Colonic mucosa (tissue), 4 donors: ENCODE measurements around the gene LPCAT4. TPM values are rescaled to one million over a fixed set of nuclear protein-coding genes. Genes with fewer than 3 reads are reported as not detected.
A peak's percentile ranks its signal among the peaks of the same experiment; 100 is the strongest.
"Not testable (repeated sequence)": the region's sequence is repeated elsewhere in the genome, so short reads cannot be mapped to it uniquely, and the experiment has no call there.

ENCODE experiments used
- DNase-seq: peaks from one replicate; pipeline ENCODE4 v3.0.0-alpha.2; 2020
- H3K27ac ChIP-seq: fragments of 200-600 bp; one replicate; pipeline ENCODE4 v1.8.0; 2021
- H3K27me3 ChIP-seq: fragments of 200-600 bp; one replicate; pipeline ENCODE4 v1.8.0; 2021
- H3K36me3 ChIP-seq: fragments of 200-600 bp; one replicate; pipeline ENCODE4 v1.8.0; 2021
- H3K4me1 ChIP-seq: fragments of 200-600 bp; one replicate; pipeline ENCODE4 v1.8.0; 2021; ENCODE audit warnings: mild to moderate bottlenecking
- H3K4me3 ChIP-seq: fragments of 200-600 bp; one replicate; pipeline ENCODE4 v1.8.0; 2021
- H3K9ac ChIP-seq, 2 donors: one replicate each; pipeline ENCODE4 v1.7.0; 2013; ENCODE audit warnings: control low read depth in 2 of 2, low read depth in 2 of 2, low read length in 2 of 2
- H3K9me3 ChIP-seq: fragments of 200-600 bp; one replicate; pipeline ENCODE4 v1.8.0; 2021
- CTCF ChIP-seq: fragments of 200-600 bp; IDR thresholded peaks from one replicate; pipeline ENCODE4 v1.8.0; 2022; ENCODE audit warnings: antibody characterized with exemption, mild to moderate bottlenecking
- intact Hi-C: fragments of 100-400 bp; cut with DNase I; formaldehyde crosslinking; loops from one replicate; pipeline ENCODE4 v1.14.1; 2022
- total RNA-seq, 2 donors: library from RNA; stranded (reverse); fragmentation: NEBNext Ultra II Directional in 1 of 2; extraction: Animal tissue kit (Norgen Biotek cat#: 25700) in 1 of 2; gene quantifications; one replicate each; pipeline ENCODE4 v1.2.1, GENCODE V29; 2021
- donor health status: healthy.
- donor health status: DM: no; HTN: no; CAD: no.
- donor health status: DM: no; HTN: no; CAD: no.

The LPCAT4 gene
- total RNA-seq, 2 donors from 2014 or later = 174 to 175 TPM

GRCh38 chr15:34348735-34349300 is 18.2 kb downstream of the LPCAT4 start:
- H3K4me3 ChIP-seq = no peak overlapping the region
- no peak overlapping the region for H3K27ac ChIP-seq
- H3K27me3 ChIP-seq = no peaks in the 10 kb centered on the region
- intact Hi-C loops = loop anchor here (10.0 kb wide), 1 partner anchor 124 kb away; the partner anchor contains the start of gene EMC4
- DNase-seq = no peak
- TF ChIP-seq CTCF = no peak
- H3K4me1 ChIP-seq = no peaks in the 10 kb centered on the region
- no peak overlapping the region for H3K9ac ChIP-seq
- H3K36me3 ChIP-seq = no peaks in the 10 kb centered on the region
- H3K9me3 ChIP-seq = no peaks in the 10 kb centered on the region

- H3K36me3 ChIP-seq = no peaks in the 10 kb centered on the region
- TF ChIP-seq CTCF = no peak
- no peak overlapping the region for H3K4me3 ChIP-seq
- H3K27ac ChIP-seq = no peak overlapping the region
- DNase-seq = no peak
- intact Hi-C loops = loop anchor here (10.0 kb wide), 1 partner anchor 123 kb away; the partner anchor contains the start of gene EMC4
- H3K4me1 ChIP-seq = no peaks in the 10 kb centered on the region
- H3K9me3 ChIP-seq = no peaks in the 10 kb centered on the region
- no peaks in the 10 kb centered on the region for H3K27me3 ChIP-seq
- no peak overlapping the region for H3K9ac ChIP-seq
Measured at GRCh38 chr15:34347951-34348638, 18.9 kb downstream of the LPCAT4 start.

- no peaks in the 10 kb centered on the region for H3K4me1 ChIP-seq
- H3K27me3 ChIP-seq = no peaks in the 10 kb centered on the region
- TF ChIP-seq CTCF = peak; percentile 92
- intact Hi-C loops = loop anchor here (2.0 to 10.0 kb wide), 2 partner anchors 24 to 118 kb away; partner anchors contain the start of genes EMC4 and LPCAT4
- H3K4me3 ChIP-seq = peak within 1 kb of the TSS; percentile 65
- no peaks in the 10 kb centered on the region for H3K36me3 ChIP-seq
- H3K9ac ChIP-seq = peak within 1 kb of the TSS; percentile 48 to 83
- H3K27ac ChIP-seq = peak within 1 kb of the TSS; percentile 90
- no peaks in the 10 kb centered on the region for H3K9me3 ChIP-seq
- DNase-seq = peak; percentile 97
Measured at GRCh38 chr15:34342737-34343575, 24.0 kb downstream of the LPCAT4 start, which contains the start of the genes NOP10 and NUTM1. TSS of gene NOP10 (minus strand) at chr15:34343136. CDS start at chr15:34343073, 63 bp downstream. TSS of gene NUTM1 (plus strand) at chr15:34343315. CDS start at chr15:34343697, 382 bp downstream.

GRCh38 chr15:34342213-34342736 is 24.7 kb downstream of the LPCAT4 start:
- Histone ChIP-seq H3K4me3 (peak overlapping the region; percentile 65), H3K9ac (peak overlapping the region; percentile 48 to 83), H3K27ac (peak overlapping the region; percentile 90)
- H3K9me3 ChIP-seq, DNase-seq, H3K27me3 ChIP-seq, H3K4me1 ChIP-seq, H3K36me3 ChIP-seq: not testable (repeated sequence)
- intact Hi-C loops = loop anchor here (2.0 to 10.0 kb wide), 2 partner anchors 25 to 117 kb away; partner anchors contain the start of genes EMC4 and LPCAT4

- TF ChIP-seq CTCF = no peak
- H3K4me1 ChIP-seq = no peaks in the 10 kb centered on the region
- H3K27ac ChIP-seq = no peak overlapping the region
- no peak for DNase-seq
- H3K9ac ChIP-seq = no peak overlapping the region
- intact Hi-C loops = loop anchor here (2.0 to 10.0 kb wide), 2 partner anchors 25 to 117 kb away; partner anchors contain the start of genes EMC4 and LPCAT4
- H3K4me3 ChIP-seq = peak overlapping the region; percentile 65
- H3K27me3 ChIP-seq = no peaks in the 10 kb centered on the region
- H3K36me3 ChIP-seq = no peaks in the 10 kb centered on the region
- H3K9me3 ChIP-seq = no peaks in the 10 kb centered on the region
Measured at GRCh38 chr15:34341381-34342212, 25.4 kb downstream of the LPCAT4 start.
